ENCODE data around the gene AFAP1L1. TPM values are rescaled to one million over a fixed set of nuclear protein-coding genes. Genes with fewer than 3 reads are reported as not detected.
A peak's percentile ranks its signal among the peaks of the same experiment; 100 is the strongest.

AFAP1L1 gene
- polyA plus RNA-seq, 1 experiment = 1.3 TPM

- no peaks in the 10 kb centered on the region; the same call in 1 of the 2 replicates for H3K27me3 ChIP-seq (ENCODE audit: control insufficient read depth, insufficient read depth, low read length)
- CTCF ChIA-PET = interaction anchor here (1.2 to 1.9 kb wide), 3 partner anchors 18 to 34 kb away, joined by 4 to 6 read pairs (median 5); no protein-coding TSS in a partner anchor
- POLR2A ChIA-PET = no interaction called here
These were observed 27.9 kb downstream of the AFAP1L1 start for GRCh38 chr5:149299451-149300054.

GRCh38 chr5:149300441-149300840 is 28.8 kb downstream of the AFAP1L1 start:
- ChIA-PET CTCF (interaction anchor here (1.2 to 2.1 kb wide), 4 partner anchors 17 to 67 kb away, joined by 4 to 6 read pairs (median 6); no protein-coding TSS in a partner anchor), POLR2A (no interaction called here)
- TF ChIP-seq CTCF (IDR thresholded peaks at IDR 0.05; ENCODE audit: insufficient read depth, low read depth, low read length) = no peak
- H3K27me3 ChIP-seq (ENCODE audit: control insufficient read depth, insufficient read depth, low read length) = no peaks in the 10 kb centered on the region
- no peak for DNase-seq (ENCODE audit: low read depth)
- H3K36me3 ChIP-seq (ENCODE audit: control insufficient read depth, insufficient read depth, low read length) = no peaks in the 10 kb centered on the region
- H3K4me3 ChIP-seq (ENCODE audit: low read depth, low read length) = no peak overlapping the region

More at GRCh38 chr5:149299451-149300054, 27.9 kb downstream of the AFAP1L1 start:
- TF ChIP-seq CTCF (IDR thresholded peaks at IDR 0.05; ENCODE audit: insufficient read depth, low read depth, low read length) = no peak
- no peaks in the 10 kb centered on the region for H3K36me3 ChIP-seq (ENCODE audit: control insufficient read depth, insufficient read depth, low read length)
- no peak for DNase-seq (ENCODE audit: low read depth)
- H3K4me3 ChIP-seq (ENCODE audit: low read depth, low read length) = no peak overlapping the region

GRCh38 chr5:149301049-149301743 is 29.5 kb downstream of the AFAP1L1 start:
- POLR2A ChIA-PET = no interaction called here
- no peak for DNase-seq (ENCODE audit: low read depth)
- Histone ChIP-seq H3K4me3 (ENCODE audit: low read depth, low read length) (no peak overlapping the region), H3K27me3 (ENCODE audit: control insufficient read depth, insufficient read depth, low read length) (no peaks in the 10 kb centered on the region), H3K36me3 (ENCODE audit: control insufficient read depth, insufficient read depth, low read length) (no peaks in the 10 kb centered on the region)
- CTCF ChIA-PET = interaction anchor here (1.3 to 2.1 kb wide), 5 partner anchors 20 to 66 kb away, joined by 3 to 6 read pairs (median 5); no protein-coding TSS in a partner anchor
- TF ChIP-seq CTCF (IDR thresholded peaks at IDR 0.05; ENCODE audit: insufficient read depth, low read depth, low read length) = no peak

GRCh38 chr5:149301744-149302380 is 30.2 kb downstream of the AFAP1L1 start:
- POLR2A ChIA-PET = no interaction called here
- peak; percentile 26 for DNase-seq (ENCODE audit: low read depth)
- no peaks in the 10 kb centered on the region for H3K27me3 ChIP-seq (ENCODE audit: control insufficient read depth, insufficient read depth, low read length)
- CTCF ChIA-PET = interaction anchor here (1.3 to 2.1 kb wide), 3 partner anchors 19 to 66 kb away, joined by 3 to 6 read pairs (median 3); no protein-coding TSS in a partner anchor
- H3K4me3 ChIP-seq (ENCODE audit: low read depth, low read length) = no peak overlapping the region
- no peaks in the 10 kb centered on the region for H3K36me3 ChIP-seq (ENCODE audit: control insufficient read depth, insufficient read depth, low read length)
- 0 out of 2 replicates have a peak, but pooled peaks have one; percentile 2 for TF ChIP-seq CTCF (IDR thresholded peaks at IDR 0.05; ENCODE audit: insufficient read depth, low read depth, low read length)

GRCh38 chr5:149302641-149303040 is 31.0 kb downstream of the AFAP1L1 start:
- no peak for TF ChIP-seq CTCF (IDR thresholded peaks at IDR 0.05; ENCODE audit: insufficient read depth, low read depth, low read length)

More at GRCh38 chr5:149302641-149303040, 31.0 kb downstream of the AFAP1L1 start:
- no peaks in the 10 kb centered on the region for H3K36me3 ChIP-seq (ENCODE audit: control insufficient read depth, insufficient read depth, low read length)
- DNase-seq (ENCODE audit: low read depth) = no peak
- H3K4me3 ChIP-seq (ENCODE audit: low read depth, low read length) = no peak overlapping the region
- POLR2A ChIA-PET = no interaction called here
- CTCF ChIA-PET = interaction anchor here (1.3 to 1.5 kb wide), 2 partner anchors 18 to 34 kb away, joined by 3 read pairs; no protein-coding TSS in a partner anchor
- H3K27me3 ChIP-seq (ENCODE audit: control insufficient read depth, insufficient read depth, low read length) = no peaks in the 10 kb centered on the region
